ENCODE data around the gene ZNF324. TPM values are rescaled to one million over a fixed set of nuclear protein-coding genes. Genes with fewer than 3 reads are reported as not detected.
A peak's percentile ranks its signal among the peaks of the same experiment; 100 is the strongest.
"Not testable (repeated sequence)": the region's sequence is repeated elsewhere in the genome, so short reads cannot be mapped to it uniquely, and the experiment has no call there.

ZNF324 gene
- total RNA-seq, 1 donor from 2014 or later = 5.3 TPM

GRCh38 chr19:58440556-58440955 lies 26.3 kb upstream of the ZNF324 start:
- peaks cover 31% of the 10 kb centered on the region for H3K36me3 ChIP-seq

GRCh38 chr19:58442986-58443385 lies 23.9 kb upstream of the ZNF324 start:
- intact Hi-C loops (cut with micrococcal nuclease) = not testable (repeated sequence)

More at GRCh38 chr19:58440556-58440955, 26.3 kb upstream of the ZNF324 start:
- intact Hi-C loops (cut with micrococcal nuclease) = no loop called here
- peaks cover 38% of the 10 kb centered on the region for H3K9me3 ChIP-seq (replicated peaks)
- H3K4me1 ChIP-seq = peaks cover 28% of the 10 kb centered on the region
- TF ChIP-seq CTCF (IDR thresholded peaks at IDR 0.05; ENCODE audit: borderline replicate concordance) = no peak
- peak overlapping the region; percentile 84 for H3K4me3 ChIP-seq
- no peak for DNase-seq
- H3K27ac ChIP-seq (replicated peaks) = peak overlapping the region; percentile 82
- no peaks in the 10 kb centered on the region for H3K27me3 ChIP-seq (ENCODE audit: low read depth)

GRCh38 chr19:58448860-58449259 lies 18.0 kb upstream of the ZNF324 start:
- H3K4me3 ChIP-seq; H3K36me3 ChIP-seq; H3K9me3 ChIP-seq (replicated peaks); H3K27me3 ChIP-seq (ENCODE audit: low read depth); H3K27ac ChIP-seq (replicated peaks); DNase-seq; intact Hi-C loops (cut with micrococcal nuclease): not testable (repeated sequence)
- peaks cover 14% of the 10 kb centered on the region for H3K4me1 ChIP-seq

More at GRCh38 chr19:58442986-58443385, 23.9 kb upstream of the ZNF324 start:
- H3K27ac ChIP-seq (replicated peaks); DNase-seq; H3K4me3 ChIP-seq; H3K36me3 ChIP-seq; H3K27me3 ChIP-seq (ENCODE audit: low read depth): not testable (repeated sequence)
- Histone ChIP-seq H3K9me3 (replicated peaks) (peaks cover 13% of the 10 kb centered on the region), H3K4me1 (peaks cover 28% of the 10 kb centered on the region)

- intact Hi-C loops (cut with micrococcal nuclease); H3K4me3 ChIP-seq; DNase-seq; H3K27ac ChIP-seq (replicated peaks); H3K27me3 ChIP-seq (ENCODE audit: low read depth); H3K9me3 ChIP-seq (replicated peaks): not testable (repeated sequence)
- peaks cover 10% of the 10 kb centered on the region for H3K36me3 ChIP-seq
- H3K4me1 ChIP-seq = peaks cover 14% of the 10 kb centered on the region
Measured at GRCh38 chr19:58449980-58450379, 16.9 kb upstream of the ZNF324 start.

GRCh38 chr19:58450856-58451357 lies 16.0 kb upstream of the ZNF324 start:
- Histone ChIP-seq H3K27me3 (ENCODE audit: low read depth) (peaks cover 6% of the 10 kb centered on the region), H3K36me3 (peaks cover 15% of the 10 kb centered on the region), H3K9me3 (replicated peaks) (no peaks in the 10 kb centered on the region), H3K4me3 (peak overlapping the region; percentile 85), H3K4me1 (peaks cover 14% of the 10 kb centered on the region), H3K27ac (replicated peaks) (no peak overlapping the region)
- no peak for DNase-seq
- no peak for TF ChIP-seq CTCF (IDR thresholded peaks at IDR 0.05; ENCODE audit: borderline replicate concordance)
- intact Hi-C loops (cut with micrococcal nuclease) = no loop called here

- H3K4me1 ChIP-seq = peaks cover 14% of the 10 kb centered on the region
- TF ChIP-seq CTCF (IDR thresholded peaks at IDR 0.05; ENCODE audit: borderline replicate concordance) = no peak
- H3K27ac ChIP-seq (replicated peaks) = peak within 1 kb of the TSS; percentile 74
Measured at GRCh38 chr19:58451358-58452101, 15.3 kb upstream of the ZNF324 start, which contains the start of gene ZNF324B. Gene ZNF324B (plus strand): TSS chr19:58451622. CDS start chr19:58453702, 2,080 bp downstream.

GRCh38 chr19:58453743-58454142 lies 13.1 kb upstream of the ZNF324 start:
- peaks cover 29% of the 10 kb centered on the region for H3K36me3 ChIP-seq
- TF ChIP-seq CTCF (IDR thresholded peaks at IDR 0.05; ENCODE audit: borderline replicate concordance) = no peak
- H3K9me3 ChIP-seq (replicated peaks) = no peaks in the 10 kb centered on the region
- intact Hi-C loops (cut with micrococcal nuclease) = no loop called here
- H3K4me3 ChIP-seq = no peak overlapping the region
- DNase-seq = no peak
- peaks cover 6% of the 10 kb centered on the region for H3K27me3 ChIP-seq (ENCODE audit: low read depth)
- H3K4me1 ChIP-seq = peaks cover 14% of the 10 kb centered on the region
- H3K27ac ChIP-seq (replicated peaks) = no peak overlapping the region

More at GRCh38 chr19:58451358-58452101, 15.3 kb upstream of the ZNF324 start, which contains the start of gene ZNF324B:
- intact Hi-C loops (cut with micrococcal nuclease) = no loop called here
- peaks cover 6% of the 10 kb centered on the region for H3K27me3 ChIP-seq (ENCODE audit: low read depth)
- H3K36me3 ChIP-seq = peaks cover 22% of the 10 kb centered on the region
- no peaks in the 10 kb centered on the region for H3K9me3 ChIP-seq (replicated peaks)
- H3K4me3 ChIP-seq = peak within 1 kb of the TSS; percentile 85
- peak; percentile 97 for DNase-seq
